Breast epithelium (tissue), 3 donors: ENCODE measurements around the gene IGSF9B.

Source experiments
- POLR2A ChIP-seq: fragments of 450-650 bp; IDR thresholded peaks from one replicate; pipeline ENCODE4 v1.6.1; 2016; ENCODE audit warnings: antibody characterized with exemption, mild to moderate bottlenecking, moderate library complexity
- TF ChIP-seq, protein P1 (sequence below), 3 donors: fragments of 450-650 bp; IDR thresholded peaks; one replicate each; pipeline ENCODE4 v1.5.1; 2016 to 2017; ENCODE audit warnings: antibody characterized with exemption in 3 of 3, mild to moderate bottlenecking in 3 of 3, moderate library complexity in 3 of 3

DNA sequence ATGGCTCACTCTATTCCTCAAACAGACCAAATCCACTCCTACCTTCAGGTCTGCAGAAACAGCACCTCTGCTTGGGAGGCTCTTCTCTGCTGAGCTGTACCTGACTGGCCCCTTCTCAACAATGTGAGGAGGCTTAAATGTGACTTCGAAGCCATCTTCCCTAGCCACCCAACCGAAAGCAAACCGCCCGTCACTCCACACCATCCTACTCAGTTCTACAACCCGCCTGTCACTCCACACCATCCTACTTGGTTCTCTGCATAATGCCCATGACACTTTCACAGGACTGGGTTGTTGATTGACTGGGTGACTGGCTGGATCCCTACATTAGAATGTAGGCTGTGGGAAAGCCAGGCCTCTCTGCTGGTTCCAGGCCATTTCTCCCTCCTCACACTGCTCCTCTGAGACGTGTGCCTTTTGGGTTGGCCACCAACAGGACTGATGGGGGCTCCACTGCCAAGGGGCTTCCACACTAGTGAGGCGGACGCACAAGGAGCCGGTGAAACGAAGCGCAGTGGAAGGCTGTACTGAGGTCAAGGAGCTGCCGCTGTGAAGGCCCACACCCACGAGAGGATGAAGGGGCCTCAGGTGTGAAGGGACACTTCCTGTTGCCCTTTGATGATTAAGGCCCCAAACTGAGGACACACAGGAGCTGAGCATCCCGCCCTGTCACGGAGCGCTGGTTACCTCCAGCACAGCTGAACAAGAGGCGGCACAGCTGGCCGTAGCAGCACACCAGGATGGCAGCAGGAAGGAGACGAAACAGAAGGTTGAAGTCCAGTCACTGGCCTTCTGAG lies 64.0 kb downstream of the IGSF9B start:
- TF ChIP-seq, protein P1, sequence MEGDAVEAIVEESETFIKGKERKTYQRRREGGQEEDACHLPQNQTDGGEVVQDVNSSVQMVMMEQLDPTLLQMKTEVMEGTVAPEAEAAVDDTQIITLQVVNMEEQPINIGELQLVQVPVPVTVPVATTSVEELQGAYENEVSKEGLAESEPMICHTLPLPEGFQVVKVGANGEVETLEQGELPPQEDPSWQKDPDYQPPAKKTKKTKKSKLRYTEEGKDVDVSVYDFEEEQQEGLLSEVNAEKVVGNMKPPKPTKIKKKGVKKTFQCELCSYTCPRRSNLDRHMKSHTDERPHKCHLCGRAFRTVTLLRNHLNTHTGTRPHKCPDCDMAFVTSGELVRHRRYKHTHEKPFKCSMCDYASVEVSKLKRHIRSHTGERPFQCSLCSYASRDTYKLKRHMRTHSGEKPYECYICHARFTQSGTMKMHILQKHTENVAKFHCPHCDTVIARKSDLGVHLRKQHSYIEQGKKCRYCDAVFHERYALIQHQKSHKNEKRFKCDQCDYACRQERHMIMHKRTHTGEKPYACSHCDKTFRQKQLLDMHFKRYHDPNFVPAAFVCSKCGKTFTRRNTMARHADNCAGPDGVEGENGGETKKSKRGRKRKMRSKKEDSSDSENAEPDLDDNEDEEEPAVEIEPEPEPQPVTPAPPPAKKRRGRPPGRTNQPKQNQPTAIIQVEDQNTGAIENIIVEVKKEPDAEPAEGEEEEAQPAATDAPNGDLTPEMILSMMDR (IDR thresholded peaks at IDR 0.05) = no peak
- no peak for TF ChIP-seq POLR2A
